KOPT-K1 (cell line): ENCODE measurements around the gene PFKP.

Source experiments
- H3K27ac ChIP-seq: fragments of 200-600 bp; sonication (generic); 2 replicates; pipeline ENCODE4 v1.5.1; 2016; ENCODE audit warnings: antibody characterized with exemption, mild to moderate bottlenecking, low read depth, low read length; ENCODE audit not compliant: poor library complexity, severe bottlenecking
- H3K36me3 ChIP-seq: fragments of 200-600 bp; sonication (generic); 2 replicates; pipeline ENCODE4 v1.5.1; 2017; ENCODE audit warnings: antibody characterized with exemption, mild to moderate bottlenecking, low read length, moderate library complexity; ENCODE audit not compliant: insufficient read depth
- H3K9me3 ChIP-seq: fragments of 200-600 bp; sonication (generic); 2 replicates; pipeline ENCODE4 v1.5.1; 2017; ENCODE audit warnings: antibody characterized with exemption, low read length, mild to moderate bottlenecking; ENCODE audit not compliant: insufficient read depth, poor library complexity, severe bottlenecking

The PFKP gene

GRCh38 chr10:3067118-3067858, at the start of gene PFKP:
TSS of gene PFKP (plus strand) at chr10:3067548. CDS start at chr10:3067596, 48 bp downstream.
- Histone ChIP-seq H3K9me3 (no peaks in the 10 kb centered on the region), H3K36me3 (peaks cover 30% of the 10 kb centered on the region), H3K27ac (peak within 1 kb of the TSS; percentile 85)

- Histone ChIP-seq H3K27ac (no peak overlapping the region), H3K36me3 (no peaks in the 10 kb centered on the region), H3K9me3 (peaks cover 4% of the 10 kb centered on the region)
Measured at GRCh38 chr10:3018247-3018646, 49.1 kb upstream of the PFKP start.

GRCh38 chr10:3020311-3020710, 47.0 kb upstream of the PFKP start:
- Histone ChIP-seq H3K36me3 (no peaks in the 10 kb centered on the region), H3K27ac (no peak overlapping the region), H3K9me3 (peaks cover 4% of the 10 kb centered on the region)

- Histone ChIP-seq H3K9me3 (peaks cover 4% of the 10 kb centered on the region), H3K36me3 (no peaks in the 10 kb centered on the region), H3K27ac (no peak overlapping the region)
Measured at GRCh38 chr10:3020881-3021280, 46.5 kb upstream of the PFKP start.

GRCh38 chr10:3022027-3022426, 45.3 kb upstream of the PFKP start:
- Histone ChIP-seq H3K9me3 (peaks cover 4% of the 10 kb centered on the region), H3K27ac (no peak overlapping the region), H3K36me3 (no peaks in the 10 kb centered on the region)

- Histone ChIP-seq H3K27ac (no peak overlapping the region), H3K9me3 (peaks cover 4% of the 10 kb centered on the region), H3K36me3 (no peaks in the 10 kb centered on the region)
Measured at GRCh38 chr10:3023892-3024291, 43.5 kb upstream of the PFKP start.

- H3K27ac ChIP-seq = no peak overlapping the region
- no peaks in the 10 kb centered on the region for H3K9me3 ChIP-seq
- no peaks in the 10 kb centered on the region for H3K36me3 ChIP-seq
Measured at GRCh38 chr10:3025026-3025683, 42.2 kb upstream of the PFKP start.

GRCh38 chr10:3027866-3028265, 39.5 kb upstream of the PFKP start:
- no peaks in the 10 kb centered on the region for H3K36me3 ChIP-seq
- H3K27ac ChIP-seq = no peak overlapping the region
- no peaks in the 10 kb centered on the region for H3K9me3 ChIP-seq

GRCh38 chr10:3028441-3028840, 38.9 kb upstream of the PFKP start:
- H3K27ac ChIP-seq = no peak overlapping the region
- H3K9me3 ChIP-seq = no peaks in the 10 kb centered on the region
- no peaks in the 10 kb centered on the region for H3K36me3 ChIP-seq

GRCh38 chr10:3030765-3031164, 36.6 kb upstream of the PFKP start:
- Histone ChIP-seq H3K27ac (no peak overlapping the region), H3K9me3 (no peaks in the 10 kb centered on the region), H3K36me3 (no peaks in the 10 kb centered on the region)

- H3K36me3 ChIP-seq = no peaks in the 10 kb centered on the region
- no peaks in the 10 kb centered on the region for H3K9me3 ChIP-seq
- H3K27ac ChIP-seq = no peak overlapping the region
Measured at GRCh38 chr10:3031490-3031889, 35.9 kb upstream of the PFKP start.

- Histone ChIP-seq H3K27ac (no peak overlapping the region), H3K9me3 (peaks cover 12% of the 10 kb centered on the region), H3K36me3 (no peaks in the 10 kb centered on the region)
Measured at GRCh38 chr10:3033925-3034324, 33.4 kb upstream of the PFKP start.

- Histone ChIP-seq H3K36me3 (no peaks in the 10 kb centered on the region), H3K9me3 (peaks cover 17% of the 10 kb centered on the region), H3K27ac (no peak overlapping the region)
Measured at GRCh38 chr10:3034616-3035015, 32.7 kb upstream of the PFKP start.

GRCh38 chr10:3036155-3037021, 31.0 kb upstream of the PFKP start:
- Histone ChIP-seq H3K27ac (no peak overlapping the region), H3K36me3 (no peaks in the 10 kb centered on the region), H3K9me3 (peaks cover 17% of the 10 kb centered on the region)

GRCh38 chr10:3037182-3037581, 30.2 kb upstream of the PFKP start:
- Histone ChIP-seq H3K9me3 (peaks cover 17% of the 10 kb centered on the region), H3K27ac (no peak overlapping the region), H3K36me3 (no peaks in the 10 kb centered on the region)
